GM21381 (cell line): Measurements from ENCODE around the gene MT1X.

Experiments
- ATAC-seq: cut with Tn5 transposase; IDR thresholded peaks from one replicate; pipeline ENCODE4 v1.9.1; 2021; ENCODE audit warnings: mild to moderate bottlenecking, moderate library complexity; ENCODE audit not compliant: unreplicated experiment

MT1X gene

GRCh38 chr16:56675685-56676210 is 6.5 kb upstream of the MT1X start:
- no peak for ATAC-seq

- no peak for ATAC-seq
These were observed 4.8 kb upstream of the MT1X start for GRCh38 chr16:56677474-56677873.

GRCh38 chr16:56679078-56679730 is 3.1 kb upstream of the MT1X start:
- no peak for ATAC-seq

- ATAC-seq = no peak
These were observed 2.5 kb upstream of the MT1X start for GRCh38 chr16:56679818-56680217.

- peak; percentile 2 for ATAC-seq
These were observed 580 bp downstream of the MT1X start for GRCh38 chr16:56682703-56683397.

GRCh38 chr16:56683424-56684172 is 1.3 kb downstream of the MT1X start:
- ATAC-seq = no peak

- no peak for ATAC-seq
These were observed 2.1 kb downstream of the MT1X start for GRCh38 chr16:56684256-56684925.

GRCh38 chr16:56684926-56685590 is 2.8 kb downstream of the MT1X start:
- ATAC-seq = no peak

GRCh38 chr16:56686758-56687157 is 4.5 kb downstream of the MT1X start:
- ATAC-seq = no peak

- no peak for ATAC-seq
These were observed 6.5 kb downstream of the MT1X start for GRCh38 chr16:56688762-56689161.

GRCh38 chr16:56689171-56689570 is 6.9 kb downstream of the MT1X start:
- no peak for ATAC-seq

- no peak for ATAC-seq
These were observed 8.3 kb downstream of the MT1X start for GRCh38 chr16:56690420-56691122.

- ATAC-seq = no peak
These were observed 9.6 kb downstream of the MT1X start for GRCh38 chr16:56691885-56692284.

- ATAC-seq = no peak
These were observed 13.0 kb downstream of the MT1X start for GRCh38 chr16:56695246-56695645.

GRCh38 chr16:56697456-56698155 is 15.3 kb downstream of the MT1X start:
- no peak for ATAC-seq

- no peak for ATAC-seq
These were observed 17.9 kb downstream of the MT1X start for GRCh38 chr16:56700195-56700594.

GRCh38 chr16:56700631-56701030 is 18.4 kb downstream of the MT1X start:
- ATAC-seq = no peak

- ATAC-seq = no peak
These were observed 19.3 kb downstream of the MT1X start for GRCh38 chr16:56701534-56701933.

- ATAC-seq = no peak
These were observed 20.6 kb downstream of the MT1X start for GRCh38 chr16:56702836-56703235.
